Chondrocyte (in vitro differentiated cells): Measurements from ENCODE around the gene FCF1. TPM values are rescaled to one million over a fixed set of nuclear protein-coding genes. Genes with fewer than 3 reads are reported as not detected.

Experiments
- DNase-seq: peaks from one replicate; pipeline ENCODE4 v3.0.0; 2021; ENCODE audit warnings: mixed read lengths, low spot score
- H3K27ac Mint-ChIP-seq: one replicate; pipeline ENCODE4 v1.8.0; 2021; ENCODE audit warnings: mild to moderate bottlenecking, moderate library complexity, mixed read lengths; ENCODE audit not compliant: unreplicated experiment
- H3K27me3 Mint-ChIP-seq: 2 replicates; pipeline ENCODE4 v1.8.0; 2021; ENCODE audit warnings: low read depth, mixed read lengths
- H3K36me3 Mint-ChIP-seq: 2 replicates; pipeline ENCODE4 v1.8.0; 2021; ENCODE audit warnings: low read depth, mixed read lengths
- H3K4me1 Mint-ChIP-seq: 2 replicates; pipeline ENCODE4 v1.8.0; 2021; ENCODE audit warnings: low read depth, mild to moderate bottlenecking, mixed read lengths
- H3K4me3 Mint-ChIP-seq: one replicate; pipeline ENCODE4 v1.8.0; 2021; ENCODE audit warnings: mild to moderate bottlenecking, moderate library complexity, mixed read lengths; ENCODE audit not compliant: unreplicated experiment
- H3K9me3 Mint-ChIP-seq: 2 replicates; pipeline ENCODE4 v1.8.0; 2021; ENCODE audit warnings: low read depth, mixed read lengths
- total RNA-seq: library from RNA; stranded (reverse); gene quantifications from 3 replicates; pipeline ENCODE4 v1.2.1, GENCODE V29; 2021
- TF ChIP-seq, protein P1 (sequence below): fragments of 200-600 bp; sonication (generic); IDR thresholded peaks from 2 replicates; pipeline ENCODE4 v1.5.0; 2021; ENCODE audit warnings: antibody characterized with exemption, mild to moderate bottlenecking, moderate library complexity

The FCF1 gene
- total RNA-seq, 1 donor from 2014 or later, result 51.7 TPM

DNA sequence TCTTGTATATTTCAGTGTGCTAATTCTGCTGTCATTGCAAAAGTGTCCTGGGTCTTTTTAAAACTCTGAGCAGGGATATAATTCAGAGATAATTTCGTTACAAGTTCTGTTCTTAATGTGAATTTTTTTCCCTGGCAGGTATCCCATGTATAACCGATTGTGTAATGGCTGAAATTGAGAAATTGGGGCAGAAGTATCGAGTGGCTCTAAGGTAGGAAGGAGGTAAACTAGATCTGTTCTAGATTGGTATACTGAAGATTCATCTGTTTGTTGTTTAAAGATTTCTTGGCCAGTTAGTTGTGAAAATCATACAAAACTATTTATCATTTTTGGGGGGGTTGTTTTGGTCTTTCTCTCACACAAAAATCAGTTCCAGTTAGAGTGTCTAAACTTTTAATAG is 10.2 kb downstream of the FCF1 start:
- Mint-ChIP-seq H3K9me3 (no peaks in the 10 kb centered on the region), H3K4me3 (no peak overlapping the region), H3K36me3 (peaks cover 18% of the 10 kb centered on the region), H3K27ac (no peak overlapping the region), H3K4me1 (peaks cover 7% of the 10 kb centered on the region), H3K27me3 (no peaks in the 10 kb centered on the region)
- no peak for DNase-seq
- TF ChIP-seq, protein P1, sequence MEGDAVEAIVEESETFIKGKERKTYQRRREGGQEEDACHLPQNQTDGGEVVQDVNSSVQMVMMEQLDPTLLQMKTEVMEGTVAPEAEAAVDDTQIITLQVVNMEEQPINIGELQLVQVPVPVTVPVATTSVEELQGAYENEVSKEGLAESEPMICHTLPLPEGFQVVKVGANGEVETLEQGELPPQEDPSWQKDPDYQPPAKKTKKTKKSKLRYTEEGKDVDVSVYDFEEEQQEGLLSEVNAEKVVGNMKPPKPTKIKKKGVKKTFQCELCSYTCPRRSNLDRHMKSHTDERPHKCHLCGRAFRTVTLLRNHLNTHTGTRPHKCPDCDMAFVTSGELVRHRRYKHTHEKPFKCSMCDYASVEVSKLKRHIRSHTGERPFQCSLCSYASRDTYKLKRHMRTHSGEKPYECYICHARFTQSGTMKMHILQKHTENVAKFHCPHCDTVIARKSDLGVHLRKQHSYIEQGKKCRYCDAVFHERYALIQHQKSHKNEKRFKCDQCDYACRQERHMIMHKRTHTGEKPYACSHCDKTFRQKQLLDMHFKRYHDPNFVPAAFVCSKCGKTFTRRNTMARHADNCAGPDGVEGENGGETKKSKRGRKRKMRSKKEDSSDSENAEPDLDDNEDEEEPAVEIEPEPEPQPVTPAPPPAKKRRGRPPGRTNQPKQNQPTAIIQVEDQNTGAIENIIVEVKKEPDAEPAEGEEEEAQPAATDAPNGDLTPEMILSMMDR, result no peak

- no peak for DNase-seq
- Mint-ChIP-seq H3K9me3 (no peaks in the 10 kb centered on the region), H3K4me3 (no peak overlapping the region), H3K36me3 (peaks cover 15% of the 10 kb centered on the region), H3K4me1 (peaks cover 3% of the 10 kb centered on the region), H3K27ac (no peak overlapping the region), H3K27me3 (no peaks in the 10 kb centered on the region)
- TF ChIP-seq, protein P1, result no peak
These were observed 19.4 kb downstream of the FCF1 start for GRCh38 chr14:74732387-74732786.

- DNase-seq, result no peak
- no peak overlapping the region for H3K4me3 Mint-ChIP-seq
- H3K27ac Mint-ChIP-seq, result no peak overlapping the region
- H3K9me3 Mint-ChIP-seq, result no peaks in the 10 kb centered on the region
- peaks cover 3% of the 10 kb centered on the region for H3K4me1 Mint-ChIP-seq
- TF ChIP-seq, protein P1, result no peak
- peaks cover 13% of the 10 kb centered on the region for H3K36me3 Mint-ChIP-seq
- H3K27me3 Mint-ChIP-seq, result no peaks in the 10 kb centered on the region
These were observed 20.3 kb downstream of the FCF1 start for GRCh38 chr14:74733221-74733620.

DNA sequence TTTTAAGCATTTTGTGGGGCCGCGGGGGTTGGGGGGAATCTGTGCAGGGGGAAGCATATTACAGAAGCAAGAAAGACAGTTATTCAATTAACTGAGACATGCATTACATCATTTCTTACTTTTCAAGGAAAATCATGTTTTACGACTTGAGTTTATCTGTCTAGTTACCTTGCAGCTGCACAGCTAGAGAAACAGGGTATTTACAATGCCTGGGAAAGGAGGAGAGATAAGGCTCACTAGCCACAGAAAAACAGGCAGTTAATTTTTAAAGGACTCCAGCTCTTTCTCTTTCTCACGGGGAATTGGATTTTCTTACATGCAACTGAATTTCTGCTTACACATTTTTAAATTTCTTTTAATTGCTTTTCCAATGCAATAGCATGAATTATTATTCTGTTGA is 22.2 kb downstream of the FCF1 start:
- Mint-ChIP-seq H3K4me1 (peaks cover 3% of the 10 kb centered on the region), H3K4me3 (no peak overlapping the region), H3K27me3 (no peaks in the 10 kb centered on the region), H3K9me3 (peaks cover 3% of the 10 kb centered on the region), H3K36me3 (peaks cover 19% of the 10 kb centered on the region), H3K27ac (no peak overlapping the region)
- TF ChIP-seq, protein P1, result no peak
- DNase-seq, result no peak

GRCh38 chr14:74737753-74738325 is 24.9 kb downstream of the FCF1 start:
- Mint-ChIP-seq H3K36me3 (peaks cover 19% of the 10 kb centered on the region), H3K4me1 (no peaks in the 10 kb centered on the region), H3K27ac (peak overlapping the region; percentile 12), H3K27me3 (no peaks in the 10 kb centered on the region), H3K9me3 (peaks cover 3% of the 10 kb centered on the region), H3K4me3 (no peak overlapping the region)
- no peak for DNase-seq
- TF ChIP-seq, protein P1, result no peak
